ENCODE results near the gene HMHB1. TPM values are rescaled to one million over a fixed set of nuclear protein-coding genes. Genes with fewer than 3 reads are reported as not detected.

The HMHB1 gene
- total RNA-seq, 1 experiment from 2014 or later = not detected

DNA sequence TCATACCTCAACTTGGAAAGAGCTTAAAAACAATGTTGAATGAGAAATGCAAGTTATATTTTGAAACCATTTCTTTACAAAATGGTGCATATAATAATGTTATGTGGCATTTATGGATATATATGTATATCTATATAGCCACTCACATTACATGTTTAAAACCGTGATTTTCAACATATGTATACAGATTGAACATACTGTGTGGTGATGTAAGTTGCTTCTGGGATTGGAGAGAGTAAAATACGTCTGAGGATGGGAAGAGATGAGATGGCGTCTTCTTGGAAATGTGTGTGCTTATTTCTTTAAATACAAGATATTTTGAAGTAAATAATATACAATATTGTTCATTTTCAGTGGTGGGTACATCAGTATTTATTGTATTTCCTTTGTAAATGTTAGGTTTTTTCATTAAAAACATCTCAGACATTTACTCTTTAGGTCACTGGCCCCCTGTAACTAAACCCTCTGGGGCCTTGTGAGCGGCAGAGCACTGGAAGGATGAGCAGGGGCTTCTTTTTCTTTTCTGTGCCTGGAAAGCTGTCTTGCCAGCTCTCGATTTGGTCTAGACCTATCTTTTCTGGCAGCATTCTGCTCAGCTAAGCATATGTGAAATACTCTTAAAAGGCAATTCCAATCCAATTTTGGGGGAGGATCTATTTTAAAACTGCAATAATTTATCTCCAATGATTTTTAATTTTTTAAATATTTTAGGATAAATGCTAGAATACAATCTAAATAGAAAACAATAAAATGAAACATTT, 42.8 kb upstream of the HMHB1 start:
- Histone ChIP-seq H2BK15ac (ENCODE audit: low read depth, low read length) (no peak overlapping the region), H3K14ac (ENCODE audit: insufficient read depth, low read length) (no peak overlapping the region), H3K79me2 (ENCODE audit: insufficient read depth, low read length) (no peaks in the 10 kb centered on the region), H4K91ac (ENCODE audit: insufficient read length, low read depth, low read length) (no peak overlapping the region), H3K27me3 (ENCODE audit: insufficient read depth, low read length) (no peaks in the 10 kb centered on the region), H3K79me1 (ENCODE audit: insufficient read depth, low read depth, low read length, poor library complexity, severe bottlenecking) (no peaks in the 10 kb centered on the region), H2AFZ (ENCODE audit: low read length) (no peak overlapping the region), H2AK5ac (ENCODE audit: insufficient read length, low read length) (no peak overlapping the region), H3K9ac (ENCODE audit: extremely low read depth, insufficient read length, low read length) (no peak overlapping the region), H3T11ph (ENCODE audit: low read length) (no peak overlapping the region), H3K23me2 (ENCODE audit: insufficient read length, low read depth, low read length, poor library complexity, severe bottlenecking) (no peaks in the 10 kb centered on the region), H2BK5ac (ENCODE audit: insufficient read length, low read length) (no peak overlapping the region), H3K56ac (ENCODE audit: insufficient read length, low read depth, low read length) (no peak overlapping the region), H2BK12ac (ENCODE audit: insufficient read length, low read depth, low read length) (no peak overlapping the region), H3K27ac (ENCODE audit: insufficient read length, low read depth, low read length) (no peak overlapping the region), H2BK20ac (ENCODE audit: low read depth, low read length, poor library complexity, severe bottlenecking) (no peak overlapping the region), H4K5ac (ENCODE audit: insufficient read length, low read depth, low read length) (no peak overlapping the region), H2BK120ac (ENCODE audit: low read depth, low read length, poor library complexity, severe bottlenecking) (no peak overlapping the region), H3K23ac (ENCODE audit: insufficient read length, low read depth, low read length) (no peak overlapping the region), H3K4ac (ENCODE audit: low read depth, low read length) (no peak overlapping the region), H3K4me2 (ENCODE audit: insufficient read depth, insufficient read length, low read length) (no peak overlapping the region), H3K9me3 (ENCODE audit: control insufficient read depth, low read depth, low read length) (no peaks in the 10 kb centered on the region), H3K18ac (ENCODE audit: insufficient read length, low read depth, low read length) (no peak overlapping the region), H3K4me1 (ENCODE audit: insufficient read depth, low read length) (no peaks in the 10 kb centered on the region), H4K8ac (replicated peaks; ENCODE audit: insufficient read length, low read depth, low read length) (no peak overlapping the region), H4K20me1 (ENCODE audit: control insufficient read depth, insufficient read depth, insufficient read length) (no peaks in the 10 kb centered on the region)
- Mint-ChIP-seq H3K27me3 (ENCODE audit: low read depth) (no peaks in the 10 kb centered on the region; the same call in 1 of the 2 replicates), H3K9me3 (no peaks in the 10 kb centered on the region; a peak in 1 of 5 replicates), H3K4me1 (peaks cover 3 to 4% of the 10 kb centered on the region in 2 experiments; a peak in 2 of 4 replicates), H3K4me3 (no peak overlapping the region), H3K27ac (no peak overlapping the region), H3K36me3 (ENCODE audit: insufficient read depth in 1 of 3, low read depth in 3 of 3) (no peaks in the 10 kb centered on the region)
- DNase-seq = no peak
- TF ChIP-seq, protein P1, sequence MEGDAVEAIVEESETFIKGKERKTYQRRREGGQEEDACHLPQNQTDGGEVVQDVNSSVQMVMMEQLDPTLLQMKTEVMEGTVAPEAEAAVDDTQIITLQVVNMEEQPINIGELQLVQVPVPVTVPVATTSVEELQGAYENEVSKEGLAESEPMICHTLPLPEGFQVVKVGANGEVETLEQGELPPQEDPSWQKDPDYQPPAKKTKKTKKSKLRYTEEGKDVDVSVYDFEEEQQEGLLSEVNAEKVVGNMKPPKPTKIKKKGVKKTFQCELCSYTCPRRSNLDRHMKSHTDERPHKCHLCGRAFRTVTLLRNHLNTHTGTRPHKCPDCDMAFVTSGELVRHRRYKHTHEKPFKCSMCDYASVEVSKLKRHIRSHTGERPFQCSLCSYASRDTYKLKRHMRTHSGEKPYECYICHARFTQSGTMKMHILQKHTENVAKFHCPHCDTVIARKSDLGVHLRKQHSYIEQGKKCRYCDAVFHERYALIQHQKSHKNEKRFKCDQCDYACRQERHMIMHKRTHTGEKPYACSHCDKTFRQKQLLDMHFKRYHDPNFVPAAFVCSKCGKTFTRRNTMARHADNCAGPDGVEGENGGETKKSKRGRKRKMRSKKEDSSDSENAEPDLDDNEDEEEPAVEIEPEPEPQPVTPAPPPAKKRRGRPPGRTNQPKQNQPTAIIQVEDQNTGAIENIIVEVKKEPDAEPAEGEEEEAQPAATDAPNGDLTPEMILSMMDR (conservative IDR thresholded peaks at IDR 0.05) = no peak
- WGBS (ENCODE audit: extremely low coverage, insufficient read length, low lambda C conversion rate) = no CpG with 5 or more reads among the region's 5 CpGs

All from H9 (cell line).